Measurements from ENCODE around the gene GAB2. TPM values are rescaled to one million over a fixed set of nuclear protein-coding genes. Genes with fewer than 3 reads are reported as not detected.

GAB2 gene
- total RNA-seq, 4 donors from 2014 or later = 39.6 to 57.3 (median 46.6) TPM

DNA sequence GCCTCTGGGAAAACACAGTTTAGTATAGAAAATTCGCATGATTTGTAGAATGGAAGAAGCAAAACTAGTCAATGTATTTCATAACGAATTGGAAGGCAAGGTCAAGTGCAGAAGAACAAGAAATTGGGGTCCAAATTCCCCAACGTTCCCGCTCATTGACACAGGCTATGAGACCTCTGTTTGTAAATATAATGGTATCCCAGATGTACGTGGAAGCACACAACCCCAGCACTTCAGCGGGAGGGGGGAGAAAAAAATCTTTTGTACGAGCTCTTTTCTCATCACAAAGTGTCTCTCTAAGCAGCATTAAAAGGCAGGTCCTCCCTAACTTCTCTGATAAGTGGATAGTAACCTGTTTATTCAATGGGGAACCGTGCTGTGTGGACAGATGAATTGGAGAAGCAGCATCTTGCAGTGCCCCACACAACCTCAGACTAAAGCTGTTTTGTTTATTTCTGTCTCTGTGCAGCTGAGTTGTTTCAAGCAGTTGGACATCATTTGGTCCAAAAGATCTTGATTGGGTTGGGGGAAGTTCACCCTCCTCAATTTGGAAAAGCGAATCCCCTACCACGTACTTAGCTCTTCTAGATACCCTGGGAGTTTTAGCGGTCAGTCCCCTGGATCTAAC is 1.1 kb upstream of the GAB2 start:
- Histone ChIP-seq H3K36me3 (no peaks in the 10 kb centered on the region), H3K9me3 (no peaks in the 10 kb centered on the region), H3K4me3 (peak overlapping the region; percentile 73 to 94 (median 82)), H3K4me1 (peaks cover 0 to 42% (median 24%) of the 10 kb centered on the region in 4 donors), H3K27me3 (no peaks in the 10 kb centered on the region), H3K27ac (peak overlapping the region; percentile 92 to 98 (median 96))
- peak in 1 of 2 donors; percentile 14 for DNase-seq (ENCODE audit: low spot score in 2 of 2)
- WGBS, 2 donors = 27 to 29% methylated on average over 11 of the region's 11 CpGs
- TF ChIP-seq, protein P1, sequence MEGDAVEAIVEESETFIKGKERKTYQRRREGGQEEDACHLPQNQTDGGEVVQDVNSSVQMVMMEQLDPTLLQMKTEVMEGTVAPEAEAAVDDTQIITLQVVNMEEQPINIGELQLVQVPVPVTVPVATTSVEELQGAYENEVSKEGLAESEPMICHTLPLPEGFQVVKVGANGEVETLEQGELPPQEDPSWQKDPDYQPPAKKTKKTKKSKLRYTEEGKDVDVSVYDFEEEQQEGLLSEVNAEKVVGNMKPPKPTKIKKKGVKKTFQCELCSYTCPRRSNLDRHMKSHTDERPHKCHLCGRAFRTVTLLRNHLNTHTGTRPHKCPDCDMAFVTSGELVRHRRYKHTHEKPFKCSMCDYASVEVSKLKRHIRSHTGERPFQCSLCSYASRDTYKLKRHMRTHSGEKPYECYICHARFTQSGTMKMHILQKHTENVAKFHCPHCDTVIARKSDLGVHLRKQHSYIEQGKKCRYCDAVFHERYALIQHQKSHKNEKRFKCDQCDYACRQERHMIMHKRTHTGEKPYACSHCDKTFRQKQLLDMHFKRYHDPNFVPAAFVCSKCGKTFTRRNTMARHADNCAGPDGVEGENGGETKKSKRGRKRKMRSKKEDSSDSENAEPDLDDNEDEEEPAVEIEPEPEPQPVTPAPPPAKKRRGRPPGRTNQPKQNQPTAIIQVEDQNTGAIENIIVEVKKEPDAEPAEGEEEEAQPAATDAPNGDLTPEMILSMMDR (IDR thresholded peaks at IDR 0.05) = no peak
- TF ChIP-seq EP300 (IDR thresholded peaks at IDR 0.05) (no peak), POLR2A (IDR thresholded peaks at IDR 0.05) (no peak)

DNA sequence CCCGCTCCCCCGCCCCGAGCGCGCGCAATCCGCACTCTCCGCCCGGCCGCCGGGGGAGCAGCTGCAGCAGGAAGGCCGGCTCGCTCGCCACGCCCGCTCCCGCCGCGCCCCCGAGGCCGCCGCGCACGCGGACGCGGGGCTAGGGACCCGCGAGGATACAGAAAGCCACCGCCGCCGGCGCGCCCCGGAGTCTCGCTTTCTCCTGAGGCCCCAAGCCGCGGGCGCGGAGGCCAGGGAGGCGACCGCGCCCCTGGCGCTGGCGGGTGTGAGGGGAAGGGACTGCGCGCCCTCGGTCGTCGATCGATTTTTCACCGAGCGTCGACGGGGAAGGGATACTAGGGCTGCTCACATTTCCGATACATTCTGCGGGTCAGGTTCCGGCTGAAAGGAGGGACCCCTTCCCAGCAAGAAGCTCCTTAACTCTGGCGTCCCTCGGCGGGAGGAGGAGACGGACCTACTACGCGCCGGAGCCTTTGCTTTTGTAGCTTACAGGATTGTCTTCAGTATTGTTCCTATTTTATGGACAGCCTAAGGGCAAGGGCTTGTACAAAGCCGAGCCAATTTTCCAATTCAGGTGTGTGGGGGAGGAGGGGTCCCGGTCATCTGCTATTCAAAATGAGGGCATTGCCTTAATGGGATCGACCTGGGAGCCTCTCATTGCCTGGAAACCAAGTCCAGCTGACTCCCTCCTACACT is 416 bp upstream of the GAB2 start:
- peak; percentile 90 to 91 for TF ChIP-seq POLR2A (IDR thresholded peaks at IDR 0.05)
- TF ChIP-seq EP300 (IDR thresholded peaks at IDR 0.05) = peak in 1 of 2 donors; percentile 75
- TF ChIP-seq, protein P1 (IDR thresholded peaks at IDR 0.05) = peak in 3 of 5 experiments; percentile 37 to 84 (median 79)
- Histone ChIP-seq H3K4me1 (peaks cover 0 to 42% (median 24%) of the 10 kb centered on the region in 4 donors), H3K9me3 (no peaks in the 10 kb centered on the region), H3K36me3 (no peaks in the 10 kb centered on the region), H3K4me3 (peak overlapping the region; percentile 73 to 94 (median 82)), H3K27ac (peak overlapping the region; percentile 92 to 98 (median 96)), H3K27me3 (no peaks in the 10 kb centered on the region)
- peak; percentile 63 to 64 for DNase-seq (ENCODE audit: low spot score in 2 of 2)
- WGBS, 2 donors = 0 to 1% methylated on average over 21 to 44 of the region's 68 CpGs

DNA sequence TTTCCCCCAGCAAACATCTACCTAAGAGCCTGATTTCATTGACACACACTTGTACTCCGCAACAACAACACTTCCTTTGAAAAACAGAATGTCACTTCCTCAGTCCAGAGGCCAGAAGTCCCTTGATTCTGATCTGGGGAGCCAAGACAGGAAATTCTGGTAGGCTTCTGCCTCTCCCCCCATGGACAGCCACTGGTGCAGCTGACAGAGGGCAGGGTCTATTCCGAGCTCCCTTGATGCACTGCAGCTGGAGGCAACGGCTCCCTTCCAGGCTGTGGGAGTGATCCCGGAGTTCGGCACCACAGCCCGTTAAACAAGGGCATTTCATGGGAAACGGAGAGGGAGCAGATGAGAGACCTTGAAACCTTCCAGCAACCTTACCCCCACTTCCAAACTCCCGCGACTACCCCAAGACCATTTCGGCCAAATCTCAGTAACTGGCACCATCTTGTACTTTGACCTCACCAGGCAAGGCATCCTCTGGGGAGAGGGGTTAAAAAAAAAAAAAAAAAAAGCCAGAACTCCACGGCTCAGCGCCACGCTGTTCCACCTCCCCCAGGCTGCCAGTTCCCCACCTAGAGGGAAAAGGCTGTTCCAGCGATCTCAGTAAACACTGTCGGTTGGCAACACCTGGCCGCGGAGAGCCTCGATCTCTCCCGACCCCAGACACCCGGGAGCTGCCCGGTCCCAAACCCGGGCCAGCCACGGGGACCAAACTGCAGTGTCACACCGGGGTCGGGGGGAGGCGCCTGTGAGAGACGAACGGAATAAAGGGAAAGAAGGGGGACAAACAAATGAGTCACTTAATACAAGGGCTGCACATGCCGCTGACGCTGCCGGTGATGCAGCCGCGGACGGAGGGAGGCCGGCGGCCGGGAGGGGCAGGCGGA is 1.1 kb downstream of the GAB2 start:
- peak overlapping the region; percentile 94 to 100 (median 98) for H3K27ac ChIP-seq
- peak; percentile 82 to 83 for DNase-seq (ENCODE audit: low spot score in 2 of 2)
- WGBS, 2 donors = 1 to 2% methylated on average over 35 to 37 of the region's 38 CpGs
- peak overlapping the region; percentile 73 to 94 (median 90) for H3K4me3 ChIP-seq
- TF ChIP-seq POLR2A (IDR thresholded peaks at IDR 0.05) = peak; percentile 10 to 81
- TF ChIP-seq, protein P1 (IDR thresholded peaks at IDR 0.05) = peak; percentile 28 to 76 (median 65)
- TF ChIP-seq EP300 (IDR thresholded peaks at IDR 0.05) = peak in 1 of 2 donors; percentile 96
- H3K4me1 ChIP-seq = peaks cover 0 to 42% (median 24%) of the 10 kb centered on the region in 4 donors
- no peaks in the 10 kb centered on the region for H3K27me3 ChIP-seq
- no peaks in the 10 kb centered on the region for H3K36me3 ChIP-seq
- no peaks in the 10 kb centered on the region for H3K9me3 ChIP-seq

DNA sequence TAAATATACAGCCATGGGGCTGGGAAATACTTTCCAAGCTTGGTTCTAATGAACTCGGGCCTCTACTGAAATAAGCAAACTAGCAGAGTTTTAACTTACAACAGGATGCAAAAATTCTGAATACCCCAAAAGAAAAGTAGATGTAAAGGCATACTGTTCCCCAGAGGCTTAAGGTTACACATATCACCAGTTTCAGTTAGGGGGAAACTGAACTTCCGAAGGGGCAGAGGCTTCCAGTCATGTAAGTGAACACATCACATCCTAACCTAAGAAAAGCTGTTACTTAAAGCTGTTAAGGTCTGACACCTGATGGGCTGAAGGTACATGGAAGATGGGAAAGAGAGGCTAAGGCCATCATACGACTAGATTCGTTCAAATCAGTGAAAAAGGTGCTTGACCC is 2.3 kb downstream of the GAB2 start:
- Histone ChIP-seq H3K4me3 (no peak overlapping the region), H3K4me1 (peaks cover 0 to 37% (median 19%) of the 10 kb centered on the region in 4 donors), H3K9me3 (peaks cover 0 to 10% (median 0%) of the 10 kb centered on the region in 4 donors), H3K27me3 (no peaks in the 10 kb centered on the region), H3K27ac (peak overlapping the region in 3 of 4 donors; percentile 94 to 100 (median 98)), H3K36me3 (peaks cover 0 to 7% (median 0%) of the 10 kb centered on the region in 3 donors)
- 67 to 70% methylated on average over 4 of the region's 4 CpGs for WGBS, 2 donors
- TF ChIP-seq, protein P1 (IDR thresholded peaks at IDR 0.05) = no peak
- TF ChIP-seq POLR2A (IDR thresholded peaks at IDR 0.05) (no peak), EP300 (IDR thresholded peaks at IDR 0.05) (no peak)
- no peak for DNase-seq (ENCODE audit: low spot score in 2 of 2)

Measured in tibial nerve (tissue), 4 donors.